T-cell (primary cell): ENCODE data around the gene PSMB8. TPM values are rescaled to one million over a fixed set of nuclear protein-coding genes. Genes with fewer than 3 reads are reported as not detected.
"Not testable (repeated sequence)": the region's sequence is repeated elsewhere in the genome, so short reads cannot be mapped to it uniquely, and the experiment has no call there.

Source experiments
- ATAC-seq, 4 experiments: fragments of 200-7000 bp in 3 of 4; fragments of 150-1000 bp in 1 of 4; cut with Tn5 transposase; replicated peaks in 1 of 4; 1 replicate in 3 of 4; 2 replicates in 1 of 4; pipeline ENCODE4 v1.10.0; 2021; ENCODE audit warnings: moderate library complexity in 3 of 4, mild to moderate bottlenecking in 2 of 4, moderate number of reproducible peaks in 1 of 4
- CTCF ChIA-PET, 2 donors: fragments of 300-600 bp; sonication (Branson Sonifier 250); formaldehyde crosslinking; loops; one replicate each; lab custom pipeline; 2022; ENCODE audit warnings: antibody characterized with exemption in 2 of 2; lab: Charles Lee
- POLR2A ChIA-PET, 2 donors: fragments of 300-600 bp; sonication (Branson Sonifier 250); formaldehyde crosslinking; loops; one replicate each; lab custom pipeline; 2022; ENCODE audit warnings: antibody characterized with exemption in 2 of 2; lab: Charles Lee
- DNase-seq, 35 experiments: peaks; one replicate each; pipeline versions ENCODE4 v3.0.0 to v3.0.0-alpha.2; 2013 to 2023
- H3K27ac ChIP-seq: one replicate; pipeline ENCODE4 v1.5.1; 2013; ENCODE audit warnings: low read length
- H3K27me3 ChIP-seq, 2 experiments: replicated peaks in 1 of 2; 1 replicate in 1 of 2; 2 replicates in 1 of 2; pipeline versions ENCODE4 v1.6.1 to v1.7.0; 2013; ENCODE audit warnings: low read length in 1 of 2, mixed read lengths in 1 of 2; ENCODE audit not compliant: control insufficient read depth in 2 of 2, insufficient read depth in 2 of 2; ENCODE audit errors: extremely low read depth in 1 of 2
- H3K36me3 ChIP-seq, 2 donors: 1 replicate in 1 of 2; 2 replicates in 1 of 2; pipeline versions ENCODE4 v1.6.1 to v1.7.0; 2013; ENCODE audit warnings: low read length in 1 of 2; ENCODE audit not compliant: control insufficient read depth in 2 of 2, insufficient read depth in 1 of 2; ENCODE audit errors: extremely low read depth in 1 of 2
- H3K4me1 ChIP-seq, 2 experiments: 1 replicate in 1 of 2; 2 replicates in 1 of 2; pipeline versions ENCODE4 v1.6.1 to v1.7.0; 2013; ENCODE audit warnings: low read length in 2 of 2, mixed read lengths in 1 of 2; ENCODE audit not compliant: insufficient read depth in 2 of 2, control insufficient read depth in 1 of 2; ENCODE audit errors: extremely low read depth in 1 of 2
- H3K4me3 ChIP-seq, 2 donors: 1 replicate in 1 of 2; 2 replicates in 1 of 2; pipeline versions ENCODE4 v1.5.1 to v1.7.0; 2013; ENCODE audit warnings: mild to moderate bottlenecking in 2 of 2, low read length in 1 of 2, moderate library complexity in 1 of 2; ENCODE audit not compliant: control insufficient read depth in 1 of 2; ENCODE audit errors: extremely low read depth in 1 of 2
- H3K9me3 ChIP-seq: 2 replicates; pipeline ENCODE4 v1.7.0; 2013
- H3K27ac Mint-ChIP-seq, 2 donors: one replicate each; pipeline ENCODE4 v1.8.0; 2020 to 2021; ENCODE audit warnings: mild to moderate bottlenecking in 2 of 2, mixed read lengths in 2 of 2
- H3K27me3 Mint-ChIP-seq, 2 donors: one replicate each; pipeline ENCODE4 v1.8.0; 2021 to 2022; ENCODE audit warnings: mixed read lengths in 2 of 2
- H3K36me3 Mint-ChIP-seq: one replicate; pipeline ENCODE4 v1.8.0; 2021; ENCODE audit warnings: mixed read lengths
- H3K4me1 Mint-ChIP-seq, 3 donors: one replicate each; pipeline ENCODE4 v1.8.0; 2020 to 2022; ENCODE audit warnings: mixed read lengths in 3 of 3, mild to moderate bottlenecking in 1 of 3
- H3K4me3 Mint-ChIP-seq, 3 donors: one replicate each; pipeline ENCODE4 v1.8.0; 2020 to 2022; ENCODE audit warnings: mild to moderate bottlenecking in 3 of 3, mixed read lengths in 3 of 3, moderate library complexity in 3 of 3
- H3K9me3 Mint-ChIP-seq, 3 donors: one replicate each; pipeline ENCODE4 v1.8.0; 2020 to 2022; ENCODE audit warnings: mixed read lengths in 3 of 3
- WGBS: methylation state at CpG from one replicate; pipeline ENCODE4 v1.1.5; 2013; ENCODE audit warnings: missing lambda C conversion rate; ENCODE audit not compliant: insufficient coverage; 5-methylcytosine and 5-hydroxymethylcytosine counted together
- total RNA-seq, 35 experiments: library from RNA in 6 of 35; stranded (reverse) in 6 of 35; fragments of 120-200 nt in 1 of 35; gene quantifications; one replicate each; pipeline versions ENCODE4 v1.2.1 to v1.2.4 and lab custom pipeline; 2013 to 2026

The PSMB8 gene
- total RNA-seq, 5 donors from 2014 or later (not counting 1 experiment from before 2014, with no cell fraction given) = 131 to 171 (median 150) TPM

DNA sequence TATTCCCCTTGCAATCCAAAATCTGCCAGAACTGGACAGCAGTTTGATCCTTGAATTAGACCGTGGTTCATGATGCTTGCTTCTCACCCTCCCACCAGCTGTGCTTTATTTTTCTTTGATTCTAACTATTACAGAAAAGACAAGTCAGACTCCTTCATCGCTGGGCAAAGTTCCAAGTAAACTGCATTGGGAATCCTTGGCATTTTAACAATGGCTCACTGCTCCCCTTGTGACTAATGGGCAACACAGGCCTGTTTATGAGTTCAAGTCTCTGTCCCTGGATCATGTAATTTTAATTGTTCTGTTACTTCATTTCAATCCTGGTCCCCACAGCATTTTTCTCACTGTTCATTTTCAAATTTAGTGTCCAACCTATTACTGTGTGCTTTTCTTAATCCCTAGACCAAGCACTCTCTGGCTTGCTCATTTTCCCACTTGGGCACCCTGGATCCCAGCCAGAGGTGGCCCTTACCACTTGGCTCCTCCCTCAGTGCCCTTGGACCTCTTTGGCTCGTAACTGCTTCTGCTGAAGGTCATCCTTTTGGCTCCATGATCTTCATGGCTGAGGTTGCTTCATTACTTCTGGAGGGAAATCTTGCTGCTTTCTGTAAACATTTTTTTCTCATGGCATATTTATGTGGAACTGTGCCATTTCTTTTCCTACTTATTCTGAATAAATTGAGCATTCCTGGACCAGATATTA lies 43.0 kb upstream of the PSMB8 start:
- Histone ChIP-seq H3K27me3 (no peaks in the 10 kb centered on the region), H3K36me3 (no peaks in the 10 kb centered on the region), H3K27ac (no peak overlapping the region), H3K4me1 (no peaks in the 10 kb centered on the region), H3K4me3 (no peak overlapping the region), H3K9me3 (no peaks in the 10 kb centered on the region)
- Mint-ChIP-seq H3K4me3 (no peak overlapping the region), H3K36me3 (peaks cover under 1% of the 10 kb centered on the region), H3K27me3 (no peaks in the 10 kb centered on the region), H3K27ac (no peak overlapping the region), H3K4me1 (peaks cover 0 to 4% (median 0%) of the 10 kb centered on the region in 3 donors), H3K9me3 (no peaks in the 10 kb centered on the region)
- POLR2A ChIA-PET = interaction anchor here (1.3 to 1.4 kb wide), 3 partner anchors 66 to 99 kb away, joined by 3 to 5 read pairs (median 4); partner anchors contain the start of gene HLA-DMA (in 1 of the 2)
- WGBS = 77% methylated on average over 3 of the region's 3 CpGs
- DNase-seq (no peak), ATAC-seq (no peak)
- CTCF ChIA-PET = interaction anchor here (0.6 to 2.0 kb wide), 8 partner anchors 17 to 98 kb away, joined by 3 to 41 read pairs (median 10); partner anchors contain the start of gene HLA-DMA (in 1 of the 2)

DNA sequence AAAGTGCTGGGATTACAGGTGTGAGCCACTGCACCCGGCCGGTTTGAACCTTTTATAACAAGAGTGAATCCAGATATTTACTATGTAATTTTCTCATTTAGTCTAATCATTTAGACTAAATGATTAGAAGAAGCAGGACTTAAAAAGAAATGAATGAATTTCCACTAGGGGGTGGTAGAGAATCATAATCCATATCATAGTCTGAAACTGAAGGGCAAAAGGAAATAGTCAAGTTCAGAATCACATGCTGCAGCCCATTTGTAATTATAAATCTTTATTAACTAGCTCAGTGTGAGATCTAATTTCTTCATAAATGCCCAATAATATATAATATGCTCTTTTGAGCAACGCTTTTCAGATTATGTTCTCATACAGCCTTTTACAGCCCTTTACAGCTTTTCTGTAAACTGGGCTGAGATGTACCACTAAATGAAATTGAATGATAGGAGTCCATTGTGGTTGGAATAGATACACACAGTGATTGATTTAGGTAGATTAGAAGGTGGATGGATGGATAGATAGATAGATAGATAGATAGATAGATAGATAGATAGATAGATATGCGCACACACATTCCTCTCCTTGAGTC lies 41.9 kb upstream of the PSMB8 start:
- WGBS = no CpG with 5 or more reads among the region's 4 CpGs
- no peak overlapping the region for H3K4me3 Mint-ChIP-seq
- no peak overlapping the region for H3K27ac Mint-ChIP-seq
- Histone ChIP-seq H3K9me3 (no peaks in the 10 kb centered on the region), H3K4me3 (no peak overlapping the region), H3K27ac (no peak overlapping the region), H3K36me3 (no peaks in the 10 kb centered on the region), H3K27me3 (no peaks in the 10 kb centered on the region), H3K4me1 (no peaks in the 10 kb centered on the region)
- peaks cover 0 to 4% (median 0%) of the 10 kb centered on the region in 3 donors for H3K4me1 Mint-ChIP-seq
- ATAC-seq (peak; percentile 34 to 70 (median 64)), DNase-seq (peak in 1 of 35 experiments; percentile 86)
- ChIA-PET CTCF (interaction anchor here (0.6 to 2.0 kb wide), 21 partner anchors 8 to 199 kb away, joined by 3 to 41 read pairs (median 4); partner anchors contain the start of genes HLA-DMA (in 2 of the 2) and TAP2 (in 1 of the 2)), POLR2A (interaction anchor here (0.6 to 1.4 kb wide), 5 partner anchors 47 to 100 kb away, joined by 3 to 12 read pairs (median 5); partner anchors contain the start of genes HLA-DMA (in 1 of the 2) and TAP2 (in 1 of the 2))
- no peaks in the 10 kb centered on the region for H3K27me3 Mint-ChIP-seq
- peaks cover 11% of the 10 kb centered on the region for H3K36me3 Mint-ChIP-seq
- H3K9me3 Mint-ChIP-seq = no peaks in the 10 kb centered on the region

DNA sequence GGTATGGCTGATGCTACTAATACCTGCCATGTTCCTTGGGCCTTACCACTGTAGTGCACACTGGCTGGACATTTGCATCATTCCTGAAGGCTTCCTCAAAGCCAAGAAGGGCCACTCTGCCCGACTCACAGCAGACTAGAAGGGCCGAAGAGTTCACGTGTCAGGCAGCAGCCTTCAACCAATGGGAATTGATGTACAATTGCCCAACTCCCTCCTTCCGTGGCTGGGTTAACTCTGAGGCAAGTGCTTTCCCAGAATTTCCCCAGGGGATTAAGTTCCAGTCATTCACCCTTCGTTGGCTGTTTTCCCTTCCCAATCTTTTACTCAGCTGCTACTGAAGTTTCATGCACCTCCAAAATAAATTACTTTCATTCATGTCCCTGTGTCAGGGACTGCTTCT lies 39.9 kb upstream of the PSMB8 start:
- H3K4me1 ChIP-seq = no peaks in the 10 kb centered on the region
- Mint-ChIP-seq H3K4me3 (no peak overlapping the region), H3K9me3 (no peaks in the 10 kb centered on the region), H3K27me3 (peaks cover 0 to 2% of the 10 kb centered on the region in 2 donors), H3K4me1 (peaks cover 0 to 4% (median 0%) of the 10 kb centered on the region in 3 donors), H3K27ac (no peak overlapping the region), H3K36me3 (peaks cover 24% of the 10 kb centered on the region)
- ATAC-seq = no peak
- no peaks in the 10 kb centered on the region for H3K36me3 ChIP-seq
- no peak overlapping the region for H3K27ac ChIP-seq
- DNase-seq = no peak
- POLR2A ChIA-PET = no interaction called here
- no peak overlapping the region for H3K4me3 ChIP-seq
- no peaks in the 10 kb centered on the region for H3K9me3 ChIP-seq
- CTCF ChIA-PET = interaction anchor here in 1 of 2 donors (1.1 to 2.0 kb wide), 2 partner anchors 11 to 70 kb away, joined by 4 to 8 read pairs; no protein-coding TSS in a partner anchor
- H3K27me3 ChIP-seq = peaks cover 0 to 4% of the 10 kb centered on the region in 2 experiments
- WGBS = 79% methylated on average over 5 of the region's 5 CpGs

DNA sequence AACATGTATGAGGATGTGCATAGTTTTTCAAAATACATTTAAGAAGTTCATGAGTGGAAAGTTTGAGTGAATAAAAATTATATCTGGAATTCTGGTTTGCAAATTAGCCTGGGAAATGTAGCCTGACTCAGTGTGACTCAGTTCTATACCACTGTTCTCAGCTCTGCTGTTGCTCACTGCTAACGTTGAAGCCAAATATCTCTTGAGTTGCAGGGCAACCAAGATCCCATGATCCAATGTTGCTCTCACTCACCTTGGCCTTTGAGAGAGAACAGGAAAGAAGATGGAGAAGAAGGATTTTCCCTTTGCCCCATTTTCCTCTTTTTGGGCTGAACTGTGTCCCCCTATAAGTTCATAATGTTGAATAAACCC lies 39.0 kb upstream of the PSMB8 start:
- Mint-ChIP-seq H3K4me3 (no peak overlapping the region), H3K36me3 (peaks cover 26% of the 10 kb centered on the region), H3K27me3 (peaks cover 0 to 2% of the 10 kb centered on the region in 2 donors), H3K4me1 (peaks cover 0 to 4% (median 0%) of the 10 kb centered on the region in 3 donors), H3K27ac (no peak overlapping the region), H3K9me3 (no peaks in the 10 kb centered on the region)
- ATAC-seq (no peak), DNase-seq (no peak)
- H3K27me3 ChIP-seq = peaks cover 0 to 4% of the 10 kb centered on the region in 2 experiments
- H3K9me3 ChIP-seq = no peaks in the 10 kb centered on the region
- no peak overlapping the region for H3K27ac ChIP-seq
- no peak overlapping the region for H3K4me3 ChIP-seq
- WGBS = no CpG with 5 or more reads among the region's 1 CpG
- H3K4me1 ChIP-seq = no peaks in the 10 kb centered on the region
- POLR2A ChIA-PET = no interaction called here
- CTCF ChIA-PET = interaction anchor here (0.6 to 2.3 kb wide), 7 partner anchors 11 to 1361 kb away, joined by 3 to 8 read pairs (median 4); no protein-coding TSS in a partner anchor
- no peaks in the 10 kb centered on the region for H3K36me3 ChIP-seq

DNA sequence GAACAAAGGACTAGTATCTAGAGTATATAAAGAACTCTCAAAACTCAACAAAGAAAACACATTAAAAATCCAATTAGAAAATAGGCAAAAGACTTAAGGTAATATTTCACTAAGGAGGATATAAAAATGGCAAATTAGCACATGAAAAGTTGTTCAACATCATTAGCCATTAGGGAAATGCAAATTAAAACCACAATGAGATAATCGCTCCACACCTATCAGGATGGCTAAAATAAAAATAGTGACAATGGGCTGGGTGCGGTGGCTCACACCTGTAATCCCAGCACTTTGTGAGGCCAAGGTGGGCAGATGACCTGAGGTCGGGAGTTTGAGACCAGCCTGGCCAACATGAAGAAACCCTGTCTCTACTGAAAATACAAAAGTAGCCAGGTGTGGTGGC lies 37.1 kb upstream of the PSMB8 start:
- H3K27me3 Mint-ChIP-seq, ATAC-seq, H3K4me1 ChIP-seq, DNase-seq, H3K9me3 Mint-ChIP-seq, H3K9me3 ChIP-seq, H3K27ac Mint-ChIP-seq, H3K27ac ChIP-seq, H3K4me3 ChIP-seq, H3K36me3 ChIP-seq, H3K4me3 Mint-ChIP-seq, H3K27me3 ChIP-seq, H3K4me1 Mint-ChIP-seq: not testable (repeated sequence)
- H3K36me3 Mint-ChIP-seq = peaks cover 28% of the 10 kb centered on the region
- CTCF ChIA-PET = interaction anchor here (0.6 to 1.2 kb wide), 4 partner anchors 9 to 104 kb away, joined by 3 to 5 read pairs (median 3); no protein-coding TSS in a partner anchor
- WGBS = 83% methylated on average over 1 of the region's 3 CpGs
- POLR2A ChIA-PET = interaction anchor here in 1 of 2 donors (0.7 to 0.8 kb wide), 2 partner anchors 91 to 104 kb away, joined by 4 to 7 read pairs; no protein-coding TSS in a partner anchor

DNA sequence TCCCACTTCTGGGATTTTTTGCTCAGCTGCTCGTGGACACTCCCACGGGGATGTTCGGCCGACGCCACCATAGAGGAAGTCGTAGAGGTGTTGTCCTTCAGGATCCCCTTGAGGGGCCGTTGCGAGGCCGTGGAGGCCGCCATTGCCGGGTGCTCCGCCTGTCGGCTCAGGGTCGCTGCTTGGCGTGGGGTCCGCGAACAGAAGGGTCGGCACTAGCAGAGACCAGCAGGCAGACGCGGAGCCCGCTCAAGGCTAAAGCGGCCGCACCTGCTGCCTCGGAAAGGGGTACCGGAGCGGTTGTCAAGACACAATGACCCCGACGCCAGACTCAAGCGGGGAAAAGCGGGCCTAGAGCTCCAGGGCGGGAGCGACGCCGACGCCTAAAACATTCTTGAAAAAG lies 35.8 kb upstream of the PSMB8 start:
- peaks cover 28% of the 10 kb centered on the region for H3K36me3 Mint-ChIP-seq
- POLR2A ChIA-PET = no interaction called here
- H3K4me3 ChIP-seq = no peak overlapping the region

More for the DNA sequence above, 35.8 kb upstream of the PSMB8 start:
- Histone ChIP-seq H3K9me3 (no peaks in the 10 kb centered on the region), H3K4me1 (no peaks in the 10 kb centered on the region), H3K27me3 (peaks cover 0 to 4% of the 10 kb centered on the region in 2 experiments), H3K27ac (no peak overlapping the region), H3K36me3 (no peaks in the 10 kb centered on the region)
- ATAC-seq = no peak
- no peaks in the 10 kb centered on the region for H3K4me1 Mint-ChIP-seq
- 82% methylated on average over 29 of the region's 35 CpGs for WGBS
- CTCF ChIA-PET = interaction anchor here (1.0 to 1.2 kb wide), 2 partner anchors 9 to 105 kb away, joined by 3 to 4 read pairs; no protein-coding TSS in a partner anchor
- H3K4me3 Mint-ChIP-seq = no peak overlapping the region
- no peaks in the 10 kb centered on the region for H3K9me3 Mint-ChIP-seq
- peaks cover 0 to 2% of the 10 kb centered on the region in 2 donors for H3K27me3 Mint-ChIP-seq
- DNase-seq = no peak
- no peak overlapping the region for H3K27ac Mint-ChIP-seq
